GM12892 (cell line): ENCODE measurements around the gene DUSP10.

Experiments used
- POLR2AphosphoS5 ChIP-seq: IDR thresholded peaks from 2 replicates; pipeline ENCODE4 v1.6.1; 2011; ENCODE audit warnings: low read depth, low read length, control low read depth
- TAF1 ChIP-seq: IDR thresholded peaks from 2 replicates; pipeline ENCODE4 v1.6.1; 2011; ENCODE audit warnings: low read depth, mild to moderate bottlenecking, control low read depth, low read length, borderline replicate concordance

DNA sequence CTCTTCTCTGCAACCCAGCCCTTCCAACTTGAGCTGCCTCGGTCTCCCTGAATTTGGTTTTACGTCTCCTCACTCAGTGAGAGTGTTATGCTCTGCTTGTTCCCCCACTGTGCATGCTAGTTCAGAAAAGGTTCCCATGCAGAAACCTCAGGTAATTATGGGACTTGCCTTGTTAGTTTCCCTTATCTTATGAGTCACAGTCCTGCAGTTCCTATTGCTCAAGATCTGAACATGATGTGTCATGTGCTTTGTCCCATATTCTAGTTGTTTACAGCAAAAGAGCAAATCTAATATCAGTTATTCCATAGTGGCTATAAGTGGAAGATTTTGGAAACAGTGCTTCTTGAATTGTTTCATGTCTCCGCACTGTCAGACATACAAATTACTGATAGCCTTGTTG lies 74.4 kb downstream of the DUSP10 start:
- TF ChIP-seq TAF1, result no peak
- no peak for TF ChIP-seq POLR2AphosphoS5
